MG63 (cell line): ENCODE measurements around the gene TENM4. TPM values are rescaled to one million over a fixed set of nuclear protein-coding genes. Genes with fewer than 3 reads are reported as not detected.
"Not testable (repeated sequence)": the region's sequence is repeated elsewhere in the genome, so short reads cannot be mapped to it uniquely, and the experiment has no call there.

Source experiments
- DNase-seq: peaks from one replicate; pipeline ENCODE4 v3.0.0-alpha.2; 2020
- H3K27me3 ChIP-seq: fragments of 250-450 bp; sonication (Bioruptor Pico); 2 replicates; pipeline ENCODE4 v1.5.1; 2020; ENCODE audit warnings: mild to moderate bottlenecking, moderate library complexity
- H3K36me3 ChIP-seq: fragments of 250-450 bp; sonication (Bioruptor Pico); 2 replicates; pipeline ENCODE4 v1.5.1; 2020; ENCODE audit warnings: mild to moderate bottlenecking, moderate library complexity
- H3K4me3 ChIP-seq: fragments of 250-450 bp; sonication (Bioruptor Pico); 2 replicates; pipeline ENCODE4 v1.5.1; 2020; ENCODE audit warnings: mild to moderate bottlenecking, moderate library complexity
- H3K9me3 ChIP-seq: fragments of 250-450 bp; sonication (Bioruptor Pico); 2 replicates; pipeline ENCODE4 v1.5.1; 2020; ENCODE audit warnings: mild to moderate bottlenecking, moderate library complexity
- total RNA-seq: library from RNA; depleted of rRNA; stranded (reverse); fragments of >200 nt; shearing (Covaris generic); gene quantifications from 2 replicates; pipeline ENCODE4 v1.2.3, GENCODE V29; 2014; ENCODE audit warnings: low replicate concordance

TENM4 gene
- total RNA-seq, 1 experiment from 2014 or later, result not detected

- Histone ChIP-seq H3K27me3 (no peaks in the 10 kb centered on the region), H3K9me3 (peaks cover 3% of the 10 kb centered on the region; the same call in 1 of the 2 replicates), H3K4me3 (no peak overlapping the region), H3K36me3 (no peaks in the 10 kb centered on the region)
- DNase-seq, result no peak
Observed at GRCh38 chr11:78996007-78996406, 444.8 kb downstream of the TENM4 start.

- no peak overlapping the region for H3K4me3 ChIP-seq
- no peaks in the 10 kb centered on the region for H3K36me3 ChIP-seq
- no peak for DNase-seq
- H3K27me3 ChIP-seq, result no peaks in the 10 kb centered on the region
- H3K9me3 ChIP-seq, result peaks cover 3% of the 10 kb centered on the region; the same call in 1 of the 2 replicates
Observed at GRCh38 chr11:78995171-78995570, 445.7 kb downstream of the TENM4 start.

DNA sequence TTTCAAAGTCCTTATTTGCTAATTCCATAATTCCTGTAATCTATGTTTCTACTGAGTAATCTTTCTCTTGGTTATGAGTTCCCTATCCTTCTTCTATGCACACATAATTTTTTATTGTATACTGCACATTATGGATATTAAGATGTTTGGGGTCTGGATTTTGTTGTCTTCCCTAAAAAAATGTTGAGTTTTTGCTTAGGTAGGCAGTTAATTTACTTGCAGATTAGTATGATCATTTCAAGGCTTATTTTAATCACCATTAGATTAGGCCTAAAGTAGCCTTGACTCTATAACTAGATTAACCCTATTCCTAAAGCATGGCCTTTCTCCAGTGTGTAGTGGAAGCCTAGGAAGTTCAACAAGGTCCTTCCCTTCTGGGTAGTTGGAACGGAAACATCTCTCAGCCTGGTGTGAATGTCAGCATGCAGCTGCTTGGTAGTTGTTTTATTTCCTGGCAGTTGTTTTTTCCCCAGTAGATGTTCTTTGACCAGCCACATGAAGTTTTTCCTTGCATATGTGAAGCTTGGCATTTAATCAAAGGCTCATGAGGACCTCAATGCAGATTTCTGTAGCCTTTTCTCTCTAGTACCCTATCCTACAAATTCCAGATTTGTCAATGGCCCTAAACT lies 446.9 kb downstream of the TENM4 start:
- Histone ChIP-seq H3K4me3 (no peak overlapping the region), H3K36me3 (no peaks in the 10 kb centered on the region), H3K27me3 (no peaks in the 10 kb centered on the region), H3K9me3 (no peaks in the 10 kb centered on the region)
- no peak for DNase-seq

DNA sequence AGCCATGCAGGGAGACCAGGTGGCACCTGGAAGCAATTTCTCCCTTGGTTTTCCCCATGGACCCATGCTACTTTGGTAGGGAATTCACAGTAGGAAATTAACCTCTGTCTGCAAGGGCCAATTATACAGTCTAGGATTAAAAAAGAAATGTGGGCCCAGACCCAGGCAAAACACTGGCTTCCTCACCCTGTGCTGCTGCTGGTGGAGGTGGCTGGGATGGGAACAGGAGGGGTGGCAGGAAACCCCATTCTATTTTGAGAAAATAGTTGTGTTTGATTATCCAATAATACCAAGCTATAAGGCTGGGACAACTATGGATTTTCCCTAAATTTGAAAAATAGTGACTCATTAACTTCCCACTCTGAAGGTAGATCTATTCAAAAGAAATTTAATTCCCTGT lies 449.1 kb downstream of the TENM4 start:
- no peak for DNase-seq
- no peaks in the 10 kb centered on the region for H3K27me3 ChIP-seq
- no peaks in the 10 kb centered on the region for H3K9me3 ChIP-seq
- H3K36me3 ChIP-seq, result no peaks in the 10 kb centered on the region
- H3K4me3 ChIP-seq, result no peak overlapping the region

GRCh38 chr11:78990261-78990660 lies 450.6 kb downstream of the TENM4 start:
- no peak for DNase-seq
- H3K27me3 ChIP-seq, result no peaks in the 10 kb centered on the region
- H3K4me3 ChIP-seq, result no peak overlapping the region
- H3K9me3 ChIP-seq, result no peaks in the 10 kb centered on the region
- no peaks in the 10 kb centered on the region for H3K36me3 ChIP-seq

- H3K9me3 ChIP-seq, result no peaks in the 10 kb centered on the region
- no peak overlapping the region for H3K4me3 ChIP-seq
- H3K36me3 ChIP-seq, result no peaks in the 10 kb centered on the region
- H3K27me3 ChIP-seq, result no peaks in the 10 kb centered on the region
- no peak for DNase-seq
Observed at GRCh38 chr11:78987748-78988147, 453.1 kb downstream of the TENM4 start.

DNA sequence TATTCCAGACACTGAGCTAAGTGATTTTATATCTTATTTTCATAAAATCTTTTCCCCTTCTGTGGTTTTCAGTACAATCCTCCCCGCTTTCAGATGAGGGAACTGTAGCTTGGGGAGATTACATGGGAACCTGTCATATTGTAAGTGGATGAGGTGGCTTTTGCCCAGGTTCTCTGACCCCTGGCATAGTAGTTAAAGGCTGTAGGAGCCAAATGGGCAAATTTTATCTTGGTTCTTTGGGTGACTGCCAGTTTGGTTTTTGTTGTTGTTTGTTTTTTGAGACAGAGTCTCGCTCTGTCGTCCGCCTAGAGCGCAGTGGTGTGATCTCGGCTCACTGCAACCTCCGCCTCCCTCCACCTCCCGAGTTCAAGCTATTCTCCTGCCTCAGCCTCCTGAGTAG lies 454.5 kb downstream of the TENM4 start:
- Histone ChIP-seq H3K36me3 (no peaks in the 10 kb centered on the region), H3K4me3 (no peak overlapping the region), H3K9me3 (no peaks in the 10 kb centered on the region), H3K27me3 (no peaks in the 10 kb centered on the region)
- no peak for DNase-seq

- no peak for DNase-seq
- Histone ChIP-seq H3K36me3 (no peaks in the 10 kb centered on the region), H3K27me3 (no peaks in the 10 kb centered on the region), H3K9me3 (no peaks in the 10 kb centered on the region), H3K4me3 (no peak overlapping the region)
Observed at GRCh38 chr11:78985663-78986062, 455.2 kb downstream of the TENM4 start.

DNA sequence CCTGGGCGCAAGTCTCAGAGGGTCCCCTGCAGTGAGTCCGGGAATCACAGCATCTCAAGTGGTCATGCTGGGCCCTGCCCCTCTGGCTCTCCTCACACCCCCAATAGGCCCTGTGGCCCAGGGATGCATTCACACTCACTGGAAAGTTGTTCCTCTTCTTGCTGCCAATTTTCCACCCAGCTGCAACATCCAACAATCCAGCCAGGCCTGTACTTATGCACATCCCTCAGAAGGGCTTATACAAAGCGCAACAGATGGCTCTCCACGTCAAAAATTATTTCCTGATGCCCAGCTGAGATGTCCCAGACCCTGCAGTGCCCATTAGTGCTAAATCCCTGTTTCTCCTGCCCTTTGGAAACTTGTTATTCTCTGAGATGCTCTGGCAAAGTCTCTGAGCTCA lies 458.4 kb downstream of the TENM4 start:
- no peaks in the 10 kb centered on the region for H3K27me3 ChIP-seq
- H3K4me3 ChIP-seq, result no peak overlapping the region
- DNase-seq, result no peak
- H3K36me3 ChIP-seq, result no peaks in the 10 kb centered on the region
- no peaks in the 10 kb centered on the region for H3K9me3 ChIP-seq

- H3K27me3 ChIP-seq, result no peaks in the 10 kb centered on the region
- H3K9me3 ChIP-seq, result no peaks in the 10 kb centered on the region
- no peak overlapping the region for H3K4me3 ChIP-seq
- no peaks in the 10 kb centered on the region for H3K36me3 ChIP-seq
- DNase-seq, result no peak
Observed at GRCh38 chr11:78981153-78981552, 459.7 kb downstream of the TENM4 start.

DNA sequence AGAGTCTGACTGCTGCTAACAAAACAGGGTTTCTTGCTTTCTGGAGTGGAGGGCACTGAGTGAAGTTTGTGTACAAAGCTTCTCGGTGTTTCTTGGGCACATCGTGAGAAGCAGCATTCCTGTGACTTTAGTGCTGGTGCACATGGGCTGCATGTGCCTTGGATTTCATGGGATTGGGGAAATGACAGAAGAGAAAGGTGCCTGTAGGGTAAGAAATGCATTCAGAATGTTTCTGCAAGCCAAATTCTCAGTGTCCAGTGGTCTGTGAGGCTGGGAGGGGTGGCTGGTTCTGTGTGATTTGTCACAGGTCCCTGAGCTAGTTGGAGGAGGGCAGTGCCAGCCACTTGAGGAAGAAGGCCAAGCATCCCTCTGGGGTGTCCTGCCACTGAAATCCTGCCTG lies 462.0 kb downstream of the TENM4 start:
- H3K36me3 ChIP-seq, result no peaks in the 10 kb centered on the region
- DNase-seq, result no peak
- H3K27me3 ChIP-seq, result no peaks in the 10 kb centered on the region
- H3K9me3 ChIP-seq, result no peaks in the 10 kb centered on the region
- no peak overlapping the region for H3K4me3 ChIP-seq

DNA sequence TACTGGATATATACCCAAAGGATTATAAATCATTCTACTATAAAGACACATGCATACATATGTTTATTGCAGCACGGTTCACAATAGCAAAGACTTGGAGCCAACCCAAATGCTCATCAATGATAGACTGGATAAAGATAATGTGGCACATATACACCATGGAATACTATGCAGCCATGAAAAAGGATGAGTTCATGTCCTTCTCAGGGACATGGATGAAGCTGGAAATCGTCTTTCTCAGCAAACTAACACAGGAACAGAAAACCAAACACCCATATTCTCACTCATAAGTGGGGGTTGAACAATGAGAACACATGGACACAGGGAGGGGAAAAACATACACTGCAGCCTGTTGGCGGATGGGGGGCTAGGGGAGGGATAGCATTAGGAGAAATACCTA lies 463.0 kb downstream of the TENM4 start:
- H3K9me3 ChIP-seq, DNase-seq, H3K27me3 ChIP-seq, H3K4me3 ChIP-seq, H3K36me3 ChIP-seq: not testable (repeated sequence)

DNA sequence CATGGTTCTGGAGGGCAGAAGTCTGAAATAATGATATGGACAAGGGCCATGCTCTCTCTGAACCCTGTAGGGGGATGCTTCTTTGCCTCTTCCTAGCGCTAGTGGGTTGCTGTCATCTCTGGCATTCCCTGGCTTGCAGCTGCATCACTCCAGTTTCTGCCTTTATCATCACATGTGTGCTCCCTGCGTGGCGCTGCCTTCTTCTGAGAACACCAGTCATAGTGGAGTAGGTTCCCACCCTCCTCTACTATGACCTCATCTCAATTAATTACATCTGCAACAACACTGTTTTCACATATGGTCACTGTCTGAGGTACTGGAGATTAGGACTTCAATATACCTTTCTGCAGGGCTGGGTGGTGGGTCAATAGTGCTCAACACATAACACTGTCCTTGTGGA lies 463.8 kb downstream of the TENM4 start:
- Histone ChIP-seq H3K4me3 (no peak overlapping the region), H3K9me3 (no peaks in the 10 kb centered on the region), H3K27me3 (no peaks in the 10 kb centered on the region), H3K36me3 (no peaks in the 10 kb centered on the region)
- DNase-seq, result no peak

- DNase-seq, result no peak
- Histone ChIP-seq H3K4me3 (no peak overlapping the region), H3K36me3 (no peaks in the 10 kb centered on the region), H3K9me3 (no peaks in the 10 kb centered on the region), H3K27me3 (no peaks in the 10 kb centered on the region)
Observed at GRCh38 chr11:78975081-78975480, 465.7 kb downstream of the TENM4 start.

DNA sequence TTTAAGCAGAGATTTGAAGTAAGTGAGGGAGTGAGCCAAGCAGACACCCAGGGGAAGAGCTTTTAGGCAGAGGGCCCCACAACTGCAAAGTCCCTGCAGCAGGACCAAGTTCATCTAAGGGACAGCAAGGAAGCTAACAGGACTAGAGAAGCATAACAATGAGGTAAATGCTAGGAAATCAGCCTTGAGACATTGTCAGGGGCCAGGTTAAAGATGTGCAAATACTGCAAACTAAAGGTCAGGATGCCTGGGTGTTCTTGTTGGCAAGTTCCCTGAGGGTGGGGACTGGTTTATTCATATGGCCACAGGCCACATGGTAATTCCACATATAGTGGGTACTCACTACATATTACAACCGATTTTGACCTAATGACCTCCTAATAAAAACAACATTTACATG lies 467.0 kb downstream of the TENM4 start:
- H3K9me3 ChIP-seq, result no peaks in the 10 kb centered on the region
- H3K36me3 ChIP-seq, result no peaks in the 10 kb centered on the region
- no peak for DNase-seq
- no peak overlapping the region for H3K4me3 ChIP-seq
- no peaks in the 10 kb centered on the region for H3K27me3 ChIP-seq

DNA sequence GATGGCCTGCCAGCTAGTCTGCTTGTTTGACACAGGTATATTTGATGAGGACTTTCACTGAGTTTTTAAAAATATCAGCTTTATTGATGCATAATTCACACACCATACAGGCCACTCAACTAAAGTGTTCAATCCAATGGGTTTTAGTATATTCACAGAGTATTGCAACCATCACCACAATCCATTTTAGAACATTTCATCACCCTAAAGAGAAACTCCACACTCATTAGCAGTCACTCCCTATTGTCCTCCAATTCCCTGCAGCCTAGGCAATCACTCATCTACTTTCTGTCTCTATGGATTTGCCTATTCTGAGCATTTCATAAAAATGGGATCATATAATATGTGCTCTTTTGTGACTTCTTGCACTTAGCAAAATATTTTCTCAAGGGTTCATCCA lies 468.2 kb downstream of the TENM4 start:
- Histone ChIP-seq H3K9me3 (no peaks in the 10 kb centered on the region), H3K4me3 (no peak overlapping the region), H3K27me3 (no peaks in the 10 kb centered on the region), H3K36me3 (no peaks in the 10 kb centered on the region)
- DNase-seq, result no peak

- Histone ChIP-seq H3K4me3 (no peak overlapping the region), H3K27me3 (no peaks in the 10 kb centered on the region), H3K9me3 (no peaks in the 10 kb centered on the region), H3K36me3 (no peaks in the 10 kb centered on the region)
- no peak for DNase-seq
Observed at GRCh38 chr11:78972177-78972576, 468.7 kb downstream of the TENM4 start.

DNA sequence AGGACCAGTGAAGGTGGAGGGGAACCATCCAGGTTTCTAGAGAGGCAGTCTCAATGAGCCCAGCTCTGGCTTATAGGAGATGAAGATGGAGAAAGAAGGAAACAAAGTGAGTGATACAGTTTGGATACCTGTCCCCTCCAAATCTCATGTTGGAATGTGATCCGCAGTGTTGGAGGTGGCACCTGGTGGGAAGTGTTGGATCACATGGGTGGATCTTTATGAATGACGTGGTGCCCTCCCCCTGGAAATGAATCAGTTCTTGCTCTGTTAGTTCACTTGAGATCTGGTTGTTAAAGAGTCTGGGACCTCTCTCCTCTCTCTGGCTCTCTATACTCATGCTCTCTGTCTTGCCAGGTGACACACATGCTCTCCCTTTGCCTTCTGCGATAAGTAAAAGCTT lies 473.0 kb downstream of the TENM4 start:
- Histone ChIP-seq H3K4me3 (no peak overlapping the region), H3K9me3 (no peaks in the 10 kb centered on the region), H3K27me3 (no peaks in the 10 kb centered on the region), H3K36me3 (no peaks in the 10 kb centered on the region)
- no peak for DNase-seq

GRCh38 chr11:78965432-78965831 lies 475.4 kb downstream of the TENM4 start:
- Histone ChIP-seq H3K9me3 (no peaks in the 10 kb centered on the region), H3K27me3 (no peaks in the 10 kb centered on the region), H3K4me3 (no peak overlapping the region), H3K36me3 (no peaks in the 10 kb centered on the region)
- no peak for DNase-seq
